Gastroesophageal sphincter (tissue), 3 donors: Measurements from ENCODE around the gene SLC10A1.

Experiments
- CTCF ChIP-seq, 4 experiments: fragments of 200-600 bp in 2 of 4; fragments of 450-650 bp in 2 of 4; sonication (generic) in 1 of 4; IDR thresholded peaks; one replicate each; pipeline ENCODE4 v1.5.1; 2017 to 2019; ENCODE audit warnings: antibody characterized with exemption in 4 of 4, mild to moderate bottlenecking in 2 of 4, moderate library complexity in 2 of 4
- EP300 ChIP-seq: sonication (generic); formaldehyde crosslinking; IDR thresholded peaks from one replicate; pipeline ENCODE4 v1.6.1; 2017; ENCODE audit warnings: antibody characterized with exemption, mild to moderate bottlenecking
- POLR2A ChIP-seq, 2 donors: fragments of 450-650 bp; IDR thresholded peaks; one replicate each; pipeline ENCODE4 v1.6.1; 2017; ENCODE audit warnings: antibody characterized with exemption in 2 of 2, mild to moderate bottlenecking in 2 of 2, moderate library complexity in 1 of 2
- POLR2AphosphoS5 ChIP-seq: sonication (generic); formaldehyde crosslinking; IDR thresholded peaks from one replicate; pipeline ENCODE4 v1.6.1; 2017; ENCODE audit warnings: antibody characterized with exemption

- TF ChIP-seq CTCF (IDR thresholded peaks at IDR 0.05) (no peak), POLR2A (IDR thresholded peaks at IDR 0.05) (no peak), POLR2AphosphoS5 (no peak), EP300 (no peak)
Measured at GRCh38 chr14:69795691-69796090, 1.4 kb downstream of the SLC10A1 start.
